ENCODE measurements around the gene DPYD. TPM values are rescaled to one million over a fixed set of nuclear protein-coding genes. Genes with fewer than 3 reads are reported as not detected.

Gene DPYD
- total RNA-seq, 1 experiment from 2014 or later, result 12.8 TPM

GRCh38 chr1:97212671-97213070 lies 708.2 kb downstream of the DPYD start:
- no TSS peak for BruUV-seq (replicated peaks)

GRCh38 chr1:97210307-97210706 lies 710.5 kb downstream of the DPYD start:
- no peaks in the 10 kb centered on the region for H3K36me3 ChIP-seq (ENCODE audit: low read depth, low read length)
- intact Hi-C loops (cut with micrococcal nuclease), result no loop called here
- ChIA-PET CTCF (no interaction called here), POLR2A (ENCODE audit: unreplicated experiment) (interaction anchor here (0.5 kb wide), 1 partner anchor 73 kb away, joined by 7 read pairs; no protein-coding TSS in a partner anchor)
- H3K27ac ChIP-seq (ENCODE audit: low read length), result no peak overlapping the region
- DNase-seq (no peak), ATAC-seq (no peak)
- H3K9me3 ChIP-seq (ENCODE audit: low read length), result no peaks in the 10 kb centered on the region
- H3K27me3 ChIP-seq (ENCODE audit: low read length), result no peaks in the 10 kb centered on the region
- no peaks in the 10 kb centered on the region for H4K20me1 ChIP-seq (ENCODE audit: low read length)
- H2AFZ ChIP-seq (ENCODE audit: low read length), result no peak overlapping the region
- H3K4me1 ChIP-seq (ENCODE audit: insufficient read depth, low read length), result no peaks in the 10 kb centered on the region
- no peaks in the 10 kb centered on the region for H3K9me2 ChIP-seq (replicated peaks; ENCODE audit: low read length)
- BruUV-seq (replicated peaks), result no TSS peak
- no peak overlapping the region for H3K4me2 ChIP-seq (ENCODE audit: low read length)
- TF ChIP-seq, protein P1, sequence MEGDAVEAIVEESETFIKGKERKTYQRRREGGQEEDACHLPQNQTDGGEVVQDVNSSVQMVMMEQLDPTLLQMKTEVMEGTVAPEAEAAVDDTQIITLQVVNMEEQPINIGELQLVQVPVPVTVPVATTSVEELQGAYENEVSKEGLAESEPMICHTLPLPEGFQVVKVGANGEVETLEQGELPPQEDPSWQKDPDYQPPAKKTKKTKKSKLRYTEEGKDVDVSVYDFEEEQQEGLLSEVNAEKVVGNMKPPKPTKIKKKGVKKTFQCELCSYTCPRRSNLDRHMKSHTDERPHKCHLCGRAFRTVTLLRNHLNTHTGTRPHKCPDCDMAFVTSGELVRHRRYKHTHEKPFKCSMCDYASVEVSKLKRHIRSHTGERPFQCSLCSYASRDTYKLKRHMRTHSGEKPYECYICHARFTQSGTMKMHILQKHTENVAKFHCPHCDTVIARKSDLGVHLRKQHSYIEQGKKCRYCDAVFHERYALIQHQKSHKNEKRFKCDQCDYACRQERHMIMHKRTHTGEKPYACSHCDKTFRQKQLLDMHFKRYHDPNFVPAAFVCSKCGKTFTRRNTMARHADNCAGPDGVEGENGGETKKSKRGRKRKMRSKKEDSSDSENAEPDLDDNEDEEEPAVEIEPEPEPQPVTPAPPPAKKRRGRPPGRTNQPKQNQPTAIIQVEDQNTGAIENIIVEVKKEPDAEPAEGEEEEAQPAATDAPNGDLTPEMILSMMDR (conservative IDR thresholded peaks at IDR 0.05; ENCODE audit: low read depth, low read length), result no peak
- TF ChIP-seq EZH2phosphoT487 (IDR thresholded peaks at IDR 0.05; ENCODE audit: borderline replicate concordance, low read length), result no peak
- no peaks in the 10 kb centered on the region for H3F3A ChIP-seq (ENCODE audit: low read length, unreplicated experiment)
- no peak overlapping the region for H3K4me3 ChIP-seq (ENCODE audit: low read length)
- H3K79me2 ChIP-seq (ENCODE audit: low read length), result no peaks in the 10 kb centered on the region
- H3K9ac ChIP-seq (ENCODE audit: low read length), result no peak overlapping the region

More at GRCh38 chr1:97212671-97213070, 708.2 kb downstream of the DPYD start:
- H3K9me2 ChIP-seq (replicated peaks; ENCODE audit: low read length), result no peaks in the 10 kb centered on the region
- no peaks in the 10 kb centered on the region for H3K36me3 ChIP-seq (ENCODE audit: low read depth, low read length)
- H3K79me2 ChIP-seq (ENCODE audit: low read length), result no peaks in the 10 kb centered on the region
- no peaks in the 10 kb centered on the region for H4K20me1 ChIP-seq (ENCODE audit: low read length)
- no peaks in the 10 kb centered on the region for H3K9me3 ChIP-seq (ENCODE audit: low read length)
- H3K9ac ChIP-seq (ENCODE audit: low read length), result no peak overlapping the region
- no peak overlapping the region for H3K4me3 ChIP-seq (ENCODE audit: low read length)
- TF ChIP-seq EZH2phosphoT487 (IDR thresholded peaks at IDR 0.05; ENCODE audit: borderline replicate concordance, low read length), result no peak
- TF ChIP-seq, protein P1 (conservative IDR thresholded peaks at IDR 0.05; ENCODE audit: low read depth, low read length), result no peak
- no peak for TF ChIP-seq EZH2 (IDR thresholded peaks at IDR 0.05; ENCODE audit: low read length, unreplicated experiment)
- ATAC-seq (no peak), DNase-seq (no peak)
- H3K27ac ChIP-seq (ENCODE audit: low read length), result no peak overlapping the region
- ChIA-PET POLR2A (ENCODE audit: unreplicated experiment) (no interaction called here), CTCF (no interaction called here)
- H3K4me1 ChIP-seq (ENCODE audit: insufficient read depth, low read length), result no peaks in the 10 kb centered on the region
- H3K27me3 ChIP-seq (ENCODE audit: low read length), result no peaks in the 10 kb centered on the region
- H3F3A ChIP-seq (ENCODE audit: low read length, unreplicated experiment), result no peaks in the 10 kb centered on the region
- intact Hi-C loops (cut with micrococcal nuclease), result no loop called here
- no peak overlapping the region for H2AFZ ChIP-seq (ENCODE audit: low read length)
- H3K4me2 ChIP-seq (ENCODE audit: low read length), result no peak overlapping the region

DNA sequence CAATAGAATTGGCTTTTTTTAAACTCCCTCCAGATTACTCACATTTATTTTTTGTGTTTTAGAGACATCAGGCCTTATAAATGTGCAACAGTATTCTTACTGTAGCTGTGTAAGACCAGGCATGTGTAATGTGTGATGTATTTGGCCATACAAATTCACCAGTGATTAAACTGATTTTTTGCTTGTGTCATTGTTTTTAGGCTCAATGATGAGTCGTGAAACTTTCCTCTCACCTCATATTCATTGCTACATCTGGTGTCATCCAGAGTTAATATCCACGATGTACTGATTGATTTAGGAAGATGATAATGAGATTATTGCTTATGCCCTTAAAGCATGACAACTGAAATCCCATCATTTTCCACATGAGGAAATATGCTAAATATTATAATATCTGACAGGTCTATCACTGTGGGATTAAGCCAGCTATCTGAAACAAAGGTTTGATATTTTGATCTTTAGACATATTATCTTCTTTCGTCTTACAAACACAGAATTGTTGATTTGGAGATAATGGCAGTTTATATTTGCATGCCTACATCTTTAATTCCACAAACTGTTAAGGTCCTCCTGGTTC lies 711.4 kb downstream of the DPYD start:
- ATAC-seq (no peak), DNase-seq (no peak)
- Histone ChIP-seq H2AFZ (ENCODE audit: low read length) (no peak overlapping the region), H3K27me3 (ENCODE audit: low read length) (no peaks in the 10 kb centered on the region), H3K79me2 (ENCODE audit: low read length) (no peaks in the 10 kb centered on the region), H3K4me3 (ENCODE audit: low read length) (no peak overlapping the region), H3K9ac (ENCODE audit: low read length) (no peak overlapping the region), H3K9me2 (replicated peaks; ENCODE audit: low read length) (no peaks in the 10 kb centered on the region), H3K36me3 (ENCODE audit: low read depth, low read length) (no peaks in the 10 kb centered on the region), H3K9me3 (ENCODE audit: low read length) (no peaks in the 10 kb centered on the region), H3F3A (ENCODE audit: low read length, unreplicated experiment) (no peaks in the 10 kb centered on the region), H3K4me2 (ENCODE audit: low read length) (no peak overlapping the region), H3K4me1 (ENCODE audit: insufficient read depth, low read length) (no peaks in the 10 kb centered on the region), H3K27ac (ENCODE audit: low read length) (no peak overlapping the region), H4K20me1 (ENCODE audit: low read length) (no peaks in the 10 kb centered on the region)
- ChIA-PET CTCF (no interaction called here), POLR2A (ENCODE audit: unreplicated experiment) (no interaction called here)
- TF ChIP-seq EZH2phosphoT487 (IDR thresholded peaks at IDR 0.05; ENCODE audit: borderline replicate concordance, low read length), result no peak
- TF ChIP-seq, protein P1 (conservative IDR thresholded peaks at IDR 0.05; ENCODE audit: low read depth, low read length), result no peak
- no peak for TF ChIP-seq EZH2 (IDR thresholded peaks at IDR 0.05; ENCODE audit: low read length, unreplicated experiment)
- intact Hi-C loops (cut with micrococcal nuclease), result no loop called here
- BruUV-seq (replicated peaks), result no TSS peak

All from PC-3 (cell line).